ENCODE results near the gene CARD14. TPM values are rescaled to one million over a fixed set of nuclear protein-coding genes. Genes with fewer than 3 reads are reported as not detected.
"Not testable (repeated sequence)": the region's sequence is repeated elsewhere in the genome, so short reads cannot be mapped to it uniquely, and the experiment has no call there.

The CARD14 gene
- total RNA-seq, 1 experiment from 2014 or later: 0.62 TPM

DNA sequence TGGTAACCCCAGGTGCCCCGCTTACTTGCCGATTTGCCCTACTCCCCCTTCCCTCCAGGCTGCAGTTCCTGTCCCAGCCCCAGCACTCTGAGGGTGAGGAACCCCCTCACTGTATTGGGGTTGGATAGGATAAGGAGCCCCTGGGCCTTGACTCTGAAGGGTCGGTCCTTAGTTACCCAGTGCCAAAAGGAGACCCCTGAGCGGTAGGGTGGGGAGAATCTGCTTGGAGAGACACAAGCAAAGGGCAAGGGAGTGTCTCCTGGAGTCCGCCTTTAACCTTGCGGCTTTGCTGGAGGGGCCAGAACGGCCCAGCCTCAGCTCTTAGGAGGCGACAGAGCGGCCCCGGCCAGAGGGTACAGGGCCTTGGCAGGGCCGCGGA lies 13.0 kb downstream of the CARD14 start:
- no peak for DNase-seq (ENCODE audit: extremely low read depth, low read depth)

DNA sequence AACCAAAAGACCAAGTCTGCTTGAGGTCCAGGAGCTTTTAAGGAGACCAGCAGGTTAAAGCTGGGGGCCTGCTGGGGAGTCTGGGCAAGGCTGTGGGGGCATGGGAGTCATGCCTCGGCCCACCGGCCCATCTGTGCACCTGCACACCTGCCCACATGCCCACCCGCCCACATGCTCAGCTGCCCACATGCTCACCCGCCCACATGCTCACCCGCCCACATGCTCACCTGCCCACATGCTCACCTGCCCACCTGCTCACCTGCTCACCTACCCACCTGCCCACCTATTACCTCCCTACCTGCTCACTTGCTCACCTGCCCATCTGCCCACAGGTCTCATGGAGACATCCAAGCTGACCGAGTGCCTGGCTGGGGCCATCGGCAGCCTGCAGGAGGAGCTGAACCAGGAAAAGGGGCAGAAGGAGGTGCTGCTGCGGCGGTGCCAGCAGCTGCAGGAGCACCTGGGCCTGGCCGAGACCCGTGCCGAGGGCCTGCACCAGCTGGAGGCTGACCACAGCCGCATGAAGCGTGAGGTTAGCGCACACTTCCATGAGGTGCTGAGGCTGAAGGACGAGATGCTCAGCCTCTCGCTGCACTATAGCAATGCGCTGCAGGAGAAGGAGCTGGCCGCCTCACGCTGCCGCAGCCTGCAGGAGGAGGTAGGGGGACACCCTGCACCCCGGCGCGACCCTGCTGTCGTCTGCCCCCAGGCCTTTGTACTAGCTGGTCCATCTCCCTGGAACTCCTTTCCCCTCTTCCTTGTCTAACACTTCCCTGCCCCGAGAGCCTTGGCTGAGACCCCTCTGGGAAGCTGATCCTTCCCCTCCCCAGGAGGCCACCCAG lies 14.0 kb downstream of the CARD14 start:
- DNase-seq (ENCODE audit: extremely low read depth, low read depth): no peak

DNA sequence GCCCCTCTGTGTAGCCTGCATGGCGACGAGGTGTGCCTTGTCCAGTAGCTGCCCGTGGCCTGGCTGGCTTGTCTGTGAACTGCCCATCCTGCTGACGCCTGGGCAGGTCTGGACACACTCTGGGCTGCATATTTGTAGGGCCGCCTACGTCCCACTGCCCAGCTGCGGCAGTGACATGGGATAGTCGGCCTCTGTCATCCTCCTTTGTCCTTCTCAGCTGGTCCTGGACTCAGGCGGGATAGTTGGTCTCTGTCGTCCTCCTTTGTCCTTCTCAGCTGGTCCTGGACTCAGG lies 14.5 kb downstream of the CARD14 start:
- no peak for DNase-seq (ENCODE audit: extremely low read depth, low read depth)

DNA sequence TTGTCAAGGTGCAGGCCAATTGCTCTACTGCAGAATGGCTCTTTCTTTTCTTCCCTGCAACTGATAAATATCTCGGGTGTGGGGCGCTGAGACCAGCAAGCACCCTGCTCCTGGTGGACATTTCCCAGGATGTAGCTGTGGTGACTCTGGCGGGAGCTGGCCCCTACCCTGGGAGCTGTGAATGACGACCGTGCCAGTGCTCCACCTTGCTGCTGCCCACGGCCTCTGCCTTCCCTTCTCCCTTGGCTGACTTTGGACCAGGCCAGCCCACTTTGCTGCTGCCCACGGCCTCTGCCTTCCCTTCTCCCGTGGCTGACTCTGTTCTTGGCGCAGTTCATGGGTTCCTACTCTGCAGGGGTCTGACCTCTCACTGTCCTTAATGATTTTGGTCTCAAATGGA lies 16.1 kb downstream of the CARD14 start:
- no peak for DNase-seq (ENCODE audit: extremely low read depth, low read depth)

DNA sequence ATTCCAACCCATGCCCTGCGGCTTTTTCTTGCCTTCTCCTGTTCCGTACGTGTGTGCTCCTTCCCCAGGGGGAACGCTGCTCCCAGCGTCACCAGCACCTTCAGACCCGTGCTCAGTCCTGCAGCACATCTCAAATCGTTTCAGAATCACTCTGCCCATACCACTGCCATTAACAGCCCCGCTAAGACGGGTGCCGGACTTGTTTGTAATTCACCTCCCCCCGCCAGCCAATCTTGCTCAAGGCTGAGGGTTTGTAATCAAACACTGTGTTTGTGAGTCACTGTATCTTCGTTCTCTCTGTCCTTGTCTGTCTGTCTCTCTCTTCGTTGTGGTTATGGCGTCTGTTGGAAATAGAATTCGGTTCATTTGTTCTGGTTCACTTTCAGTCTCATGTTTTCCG lies 17.3 kb downstream of the CARD14 start:
- peak; percentile 16 for DNase-seq (ENCODE audit: extremely low read depth, low read depth)

DNA sequence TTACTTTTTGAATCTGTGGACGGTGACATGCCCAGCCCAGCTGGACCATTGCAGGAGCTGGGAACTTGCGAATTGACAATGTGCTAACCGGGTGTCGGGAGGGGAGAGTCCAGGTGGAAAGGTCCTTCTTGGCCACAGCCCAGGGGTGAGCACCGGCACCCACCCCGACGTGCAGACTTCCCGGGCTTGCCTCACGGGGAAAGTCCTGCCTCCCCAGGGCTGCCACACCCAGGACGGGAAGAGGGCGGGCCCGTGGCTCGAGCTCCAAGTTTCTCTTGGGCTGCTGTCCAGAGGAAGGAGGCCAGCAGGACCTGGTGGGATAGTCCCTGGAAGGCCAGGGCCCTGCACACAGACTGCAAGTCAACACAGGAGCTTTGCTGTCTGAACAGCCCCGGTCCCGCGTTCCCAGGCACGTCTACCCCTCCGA lies 17.7 kb downstream of the CARD14 start:
- peak; percentile 26 for DNase-seq (ENCODE audit: extremely low read depth, low read depth)

DNA sequence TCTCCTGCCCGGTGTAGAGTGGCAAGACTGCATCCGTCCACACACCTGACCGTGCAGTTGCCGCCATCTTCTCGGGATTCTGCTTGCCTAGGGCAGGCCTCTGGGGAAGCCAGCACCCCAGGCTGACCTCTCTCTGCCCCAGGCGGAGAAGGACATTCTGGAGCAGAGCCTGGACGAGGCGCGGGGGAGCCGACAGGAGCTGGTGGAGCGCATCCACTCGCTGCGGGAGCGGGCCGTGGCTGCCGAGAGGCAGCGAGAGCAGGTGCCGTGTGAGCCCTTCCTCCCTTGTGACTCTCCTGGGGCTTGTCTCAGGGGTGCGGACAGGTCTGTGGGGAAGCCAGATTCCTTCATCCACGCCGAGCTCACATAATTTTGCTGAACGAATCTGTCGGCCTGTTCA lies 19.8 kb downstream of the CARD14 start:
- no peak for DNase-seq (ENCODE audit: extremely low read depth, low read depth)

DNA sequence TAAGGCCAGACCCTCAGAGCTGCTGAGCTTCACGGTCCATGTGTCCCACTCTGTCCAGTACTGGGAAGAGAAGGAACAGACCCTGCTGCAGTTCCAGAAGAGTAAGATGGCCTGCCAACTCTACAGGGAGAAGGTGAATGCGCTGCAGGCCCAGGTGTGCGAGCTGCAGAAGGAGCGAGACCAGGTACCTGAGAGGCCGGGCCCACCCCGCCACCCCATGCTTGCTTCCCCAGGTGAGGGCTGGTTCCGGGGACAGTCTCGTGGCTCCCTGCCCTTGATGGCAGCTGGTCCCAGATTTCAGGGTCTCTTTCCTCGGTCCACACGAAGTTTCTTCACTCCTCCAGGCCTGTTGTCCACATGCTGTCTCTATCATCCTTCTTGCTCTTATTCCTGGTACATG lies 20.9 kb downstream of the CARD14 start:
- DNase-seq (ENCODE audit: extremely low read depth, low read depth): no peak

DNA sequence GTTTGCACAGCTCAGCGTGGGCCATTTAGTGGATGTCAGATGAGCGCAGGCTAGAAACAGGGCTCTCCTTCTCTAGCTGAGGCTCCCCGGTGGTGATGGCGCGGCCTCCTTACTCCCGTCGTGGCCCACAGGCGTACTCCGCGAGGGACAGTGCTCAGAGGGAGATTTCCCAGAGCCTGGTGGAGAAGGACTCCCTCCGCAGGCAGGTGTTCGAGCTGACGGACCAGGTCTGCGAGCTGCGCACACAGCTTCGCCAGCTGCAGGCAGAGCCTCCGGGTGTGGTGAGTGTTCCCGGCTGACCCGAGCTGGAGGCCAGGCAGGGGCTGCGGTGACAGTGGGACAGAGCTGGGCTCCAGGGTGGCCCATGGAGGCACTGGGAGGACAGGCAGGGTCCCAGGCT lies 21.4 kb downstream of the CARD14 start:
- no peak for DNase-seq (ENCODE audit: extremely low read depth, low read depth)

DNA sequence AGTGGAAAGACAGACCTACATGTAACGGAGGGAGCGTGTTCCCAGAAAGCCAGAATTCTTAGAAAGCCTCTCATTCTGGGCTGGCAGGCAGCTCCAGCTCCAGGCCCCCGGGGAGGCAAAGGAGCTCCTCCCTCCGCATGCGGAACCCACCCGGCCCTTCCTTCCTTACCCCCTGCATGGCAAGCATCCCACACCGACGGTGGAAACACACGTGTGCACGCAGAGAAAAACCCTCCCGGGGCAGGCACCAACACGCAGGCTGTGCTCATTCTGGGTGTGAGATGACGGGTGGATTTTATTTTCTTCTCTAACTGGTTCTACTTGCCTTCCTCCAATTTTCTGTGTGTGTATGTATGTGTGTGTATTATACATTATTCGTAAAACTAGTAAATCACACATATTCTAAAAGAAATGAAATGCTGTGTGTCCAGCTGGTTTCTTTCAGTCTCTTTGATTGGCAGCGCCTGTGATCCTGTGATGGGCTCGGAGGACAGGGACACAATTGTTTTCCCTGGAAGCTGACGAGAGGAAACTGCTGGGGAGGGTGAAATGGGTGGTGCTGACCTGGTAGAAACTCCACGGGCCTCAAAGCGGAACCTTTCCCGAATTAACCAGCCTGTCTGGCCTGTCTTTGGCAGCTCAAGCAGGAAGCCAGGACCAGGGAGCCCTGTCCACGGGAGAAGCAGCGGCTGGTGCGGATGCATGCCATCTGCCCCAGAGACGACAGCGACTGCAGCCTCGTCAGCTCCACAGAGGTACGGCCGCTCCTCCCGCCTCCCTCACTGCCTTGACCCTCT lies 22.2 kb downstream of the CARD14 start:
- DNase-seq (ENCODE audit: extremely low read depth, low read depth): no peak

DNA sequence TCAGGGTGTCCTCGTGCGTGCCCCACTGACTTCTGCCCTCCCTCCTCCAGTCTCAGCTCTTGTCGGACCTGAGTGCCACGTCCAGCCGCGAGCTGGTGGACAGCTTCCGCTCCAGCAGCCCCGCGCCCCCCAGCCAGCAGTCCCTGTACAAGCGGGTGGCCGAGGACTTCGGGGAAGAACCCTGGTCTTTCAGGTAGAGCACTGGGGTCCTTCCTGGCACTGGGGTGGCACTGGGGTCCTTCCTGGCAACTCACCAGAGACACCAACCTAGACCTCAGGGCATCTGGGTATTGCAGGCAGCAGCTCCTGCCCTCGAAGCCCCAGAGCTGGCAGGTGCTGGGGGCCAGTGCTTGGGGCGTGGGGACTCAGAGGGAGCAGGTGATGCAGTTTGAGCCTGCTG lies 25.3 kb downstream of the CARD14 start:
- DNase-seq (ENCODE audit: extremely low read depth, low read depth): no peak

DNA sequence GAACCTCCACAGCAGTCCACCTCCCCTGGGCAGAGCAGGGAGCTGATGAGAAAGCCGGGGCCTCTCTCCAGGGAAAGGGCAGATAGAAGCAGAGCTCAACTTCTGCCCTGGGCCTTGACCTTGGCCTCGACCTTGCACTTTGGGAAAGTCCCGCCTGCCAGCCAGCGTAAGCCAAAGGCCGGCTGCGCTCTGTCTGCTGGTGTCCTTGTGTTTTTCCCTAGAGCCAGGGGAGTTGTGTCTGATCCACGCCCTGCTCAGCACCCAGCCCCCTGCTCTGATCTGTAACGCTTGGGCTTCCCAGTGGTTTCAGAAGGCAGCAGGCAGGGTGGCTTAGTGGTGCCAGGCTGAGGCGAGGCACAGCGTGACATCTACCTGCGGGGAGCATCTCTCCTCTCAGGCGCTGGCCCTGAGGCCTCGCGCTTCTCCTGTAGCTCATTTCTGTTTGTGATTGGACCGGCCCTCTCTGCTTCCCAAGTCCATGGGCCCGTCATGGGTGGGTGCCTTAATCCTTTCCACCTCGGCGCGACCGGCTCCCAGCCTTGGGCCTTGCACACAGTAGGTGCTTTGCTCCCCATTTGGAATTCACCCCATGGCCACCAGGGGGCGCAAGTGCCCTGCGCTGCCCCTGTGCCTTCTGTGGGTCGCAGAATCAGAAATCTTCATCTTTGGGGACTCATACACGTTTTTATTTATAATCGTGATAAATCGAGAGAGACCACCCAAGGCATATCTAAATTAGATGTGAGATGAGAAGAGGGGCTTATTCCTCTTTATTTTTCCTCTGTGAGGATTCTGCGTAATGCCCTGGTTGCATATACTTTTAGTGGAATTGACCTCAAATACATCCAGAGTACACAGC lies 26.1 kb downstream of the CARD14 start:
- no peak for DNase-seq (ENCODE audit: extremely low read depth, low read depth)

DNA sequence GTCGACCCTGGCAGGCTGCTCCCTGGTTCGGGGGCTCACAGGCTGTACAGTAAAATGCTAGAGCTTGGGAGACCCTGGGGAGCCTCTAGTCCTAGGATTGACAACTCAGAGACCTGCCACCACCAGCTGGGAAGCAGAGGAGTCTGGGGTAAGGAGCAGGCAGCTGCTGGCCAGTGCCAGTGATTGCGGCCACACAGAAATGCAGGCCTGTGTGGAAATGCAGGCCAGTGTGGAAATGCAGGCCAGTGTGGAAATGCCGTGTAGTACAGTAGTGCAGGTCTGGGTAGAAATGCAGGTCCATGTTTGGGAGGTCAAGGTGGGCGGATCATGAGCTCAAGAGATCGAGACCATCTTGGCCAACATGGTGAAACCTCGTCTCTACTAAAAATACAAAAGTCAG lies 26.8 kb downstream of the CARD14 start:
- DNase-seq (ENCODE audit: extremely low read depth, low read depth): no peak

DNA sequence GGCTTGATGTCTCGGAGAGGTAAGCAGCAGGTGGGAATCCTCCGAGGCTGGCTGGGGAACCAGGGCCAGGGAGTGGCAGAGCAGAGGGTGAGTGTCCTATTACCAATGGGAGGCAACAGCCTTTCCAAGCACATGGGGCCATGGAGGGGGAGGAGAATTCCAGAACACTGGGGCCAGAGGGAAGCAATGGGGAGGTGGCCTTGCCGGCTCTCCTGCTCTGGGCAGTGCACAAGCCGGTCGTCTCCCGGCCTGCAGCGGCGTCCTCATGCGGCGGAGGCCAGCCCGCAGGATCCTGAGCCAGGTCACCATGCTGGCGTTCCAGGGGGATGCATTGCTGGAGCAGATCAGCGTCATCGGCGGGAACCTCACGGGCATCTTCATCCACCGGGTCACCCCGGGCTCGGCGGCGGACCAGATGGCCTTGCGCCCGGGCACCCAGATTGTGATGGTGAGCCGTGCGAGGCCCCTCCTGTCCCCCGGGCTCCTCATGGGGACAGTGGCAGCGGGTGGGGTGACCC lies 28.4 kb downstream of the CARD14 start:
- DNase-seq (ENCODE audit: extremely low read depth, low read depth): no peak

DNA sequence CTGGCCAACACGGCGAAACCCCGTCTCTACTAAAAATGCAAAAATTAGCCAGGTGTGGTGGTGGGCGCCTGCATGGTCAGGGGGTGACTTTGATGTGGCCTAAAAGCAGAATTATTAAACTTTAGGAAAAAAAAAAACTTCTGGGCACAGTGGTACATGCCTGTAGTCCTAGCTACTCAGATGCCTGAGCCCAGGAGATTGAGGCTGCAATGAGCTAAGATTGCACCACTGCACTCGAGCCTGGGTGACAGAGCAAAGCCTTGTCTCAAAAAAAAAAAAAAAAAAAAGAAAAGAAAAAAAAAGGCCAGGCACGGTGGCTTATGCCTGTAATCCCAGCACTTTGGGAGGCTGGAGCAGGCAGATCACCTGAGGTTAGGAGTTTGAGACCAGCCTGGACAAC lies 29.5 kb downstream of the CARD14 start:
- not testable (repeated sequence) for DNase-seq (ENCODE audit: extremely low read depth, low read depth)

DNA sequence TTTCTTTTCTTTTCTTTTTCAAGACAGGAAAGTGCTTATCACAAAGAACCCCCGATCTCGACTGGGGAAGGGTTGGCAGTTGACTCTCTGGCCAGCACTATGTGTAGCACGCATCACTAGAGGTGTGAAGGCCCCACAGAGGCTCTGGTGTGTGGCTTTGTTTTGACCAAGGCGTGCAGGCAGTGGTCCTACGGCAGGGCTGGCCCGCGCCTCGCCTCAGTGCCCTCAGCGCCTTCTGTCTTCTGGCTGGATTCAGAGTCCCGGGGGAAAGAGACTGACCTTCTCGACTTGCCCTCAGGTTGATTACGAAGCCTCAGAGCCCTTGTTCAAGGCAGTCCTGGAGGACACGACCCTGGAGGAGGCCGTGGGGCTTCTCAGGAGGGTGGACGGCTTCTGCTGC lies 31.6 kb downstream of the CARD14 start:
- DNase-seq (ENCODE audit: extremely low read depth, low read depth): no peak

DNA sequence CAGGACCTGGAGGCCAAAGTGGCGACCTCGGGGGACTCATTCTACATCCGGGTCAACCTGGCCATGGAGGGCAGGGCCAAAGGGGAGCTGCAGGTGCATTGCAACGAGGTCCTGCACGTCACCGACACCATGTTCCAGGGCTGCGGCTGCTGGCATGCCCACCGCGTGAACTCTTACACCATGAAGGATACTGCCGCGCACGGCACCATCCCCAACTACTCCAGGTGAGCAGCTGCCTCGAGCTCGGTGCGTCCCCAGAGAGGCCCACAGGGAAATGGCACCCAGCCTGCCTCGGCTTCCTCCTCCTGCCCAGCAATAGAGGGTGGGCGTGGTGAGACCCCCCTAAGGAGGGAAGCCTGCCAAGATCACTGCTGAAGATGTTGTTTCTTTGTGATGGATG lies 32.4 kb downstream of the CARD14 start:
- no peak for DNase-seq (ENCODE audit: extremely low read depth, low read depth)

DNA sequence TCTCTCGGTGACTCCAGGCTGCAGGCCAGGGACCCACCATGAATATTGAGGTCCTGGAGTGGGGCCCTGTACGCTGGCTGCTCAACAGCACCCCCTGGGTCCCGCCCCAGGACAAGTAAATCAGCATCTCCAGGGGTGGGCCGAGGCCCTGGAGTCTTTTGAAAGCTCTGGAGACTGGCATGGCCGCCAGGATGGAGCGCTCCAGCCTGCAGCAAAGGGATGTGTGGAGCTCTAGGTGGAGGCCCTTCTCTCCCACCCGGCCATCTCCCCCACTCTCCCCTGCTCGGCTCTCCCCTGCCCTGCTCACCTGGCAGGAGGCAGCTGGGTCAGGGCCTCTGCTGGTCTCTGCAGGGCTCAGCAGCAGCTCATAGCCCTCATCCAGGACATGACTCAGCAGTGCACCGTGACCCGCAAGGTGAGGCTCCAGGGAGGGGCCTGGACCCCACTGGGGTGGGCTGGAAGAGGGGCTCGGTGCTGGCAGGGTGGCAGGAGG lies 33.7 kb downstream of the CARD14 start:
- DNase-seq (ENCODE audit: extremely low read depth, low read depth): no peak

DNA sequence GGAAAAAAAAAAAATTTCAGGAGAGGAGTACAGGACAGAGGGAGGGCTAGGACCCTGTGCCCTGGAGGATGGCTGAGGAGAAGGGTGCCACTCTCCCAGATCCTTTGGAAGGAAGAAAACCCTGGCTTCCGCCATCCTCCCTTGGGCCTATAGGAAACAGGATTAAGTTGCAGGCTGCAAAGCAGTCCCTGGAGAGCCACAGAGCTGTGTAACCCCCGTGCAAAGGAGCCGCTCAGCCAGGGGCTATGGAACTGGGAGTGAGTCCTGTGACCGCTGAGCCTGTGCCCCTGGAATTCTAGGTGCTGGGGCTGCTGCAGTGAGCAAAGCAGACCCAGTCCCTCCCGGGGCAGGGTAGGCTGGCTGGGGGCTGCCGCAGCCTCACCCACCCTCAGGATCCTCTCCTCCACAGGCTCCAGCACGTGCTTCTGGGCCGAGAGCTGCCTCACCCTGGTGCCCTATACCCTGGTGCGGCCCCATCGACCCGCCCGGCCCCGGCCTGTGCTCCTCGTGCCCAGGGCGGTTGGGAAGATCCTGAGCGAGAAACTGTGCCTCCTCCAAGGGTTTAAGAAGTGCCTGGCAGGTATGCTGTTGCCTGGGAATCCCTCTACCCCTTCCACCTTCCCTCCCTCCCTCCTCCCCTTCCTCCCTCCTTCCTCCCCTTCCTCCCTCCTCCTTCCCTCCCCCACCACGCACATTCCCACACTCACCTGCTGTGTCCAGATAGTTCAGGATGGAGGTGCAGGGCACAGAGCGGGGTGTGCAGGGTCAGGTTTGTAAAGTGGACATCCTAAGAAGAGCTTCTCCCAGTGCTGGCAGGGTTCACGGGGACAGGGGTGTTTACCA lies 35.0 kb downstream of the CARD14 start:
- no peak for DNase-seq (ENCODE audit: extremely low read depth, low read depth)

DNA sequence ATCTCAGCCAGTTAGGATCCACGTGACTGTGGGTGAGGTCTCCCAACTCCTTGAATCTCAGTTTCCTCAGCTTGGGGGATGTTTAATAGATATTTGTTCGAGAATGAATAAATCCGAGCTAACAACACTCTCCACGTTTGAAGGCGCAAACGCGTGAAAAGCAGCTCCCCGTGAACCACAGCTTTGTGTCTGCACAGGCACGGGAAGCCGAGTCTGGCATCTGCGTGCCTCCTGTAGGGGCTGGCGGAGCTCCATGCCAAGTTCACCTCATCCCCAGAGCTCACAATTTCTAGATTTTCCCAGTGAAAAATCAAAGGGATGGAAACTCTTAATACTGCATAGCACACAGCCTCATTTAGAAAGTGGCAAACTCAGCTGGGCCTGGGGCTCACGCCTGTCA lies 36.0 kb downstream of the CARD14 start:
- DNase-seq (ENCODE audit: extremely low read depth, low read depth): no peak
